GM19467 (cell line): ENCODE measurements around the gene MAST2.

Source experiments
- ATAC-seq: cut with Tn5 transposase; IDR thresholded peaks from one replicate; pipeline ENCODE4 v1.9.1; 2021; ENCODE audit warnings: mild to moderate bottlenecking, moderate library complexity; ENCODE audit not compliant: unreplicated experiment

The MAST2 gene

GRCh38 chr1:46013581-46013980 lies 210.2 kb downstream of the MAST2 start:
- ATAC-seq, result no peak

GRCh38 chr1:46017876-46018503 lies 214.6 kb downstream of the MAST2 start:
- no peak for ATAC-seq

- ATAC-seq, result no peak
These were observed 215.9 kb downstream of the MAST2 start for GRCh38 chr1:46019348-46019747.

- no peak for ATAC-seq
These were observed 216.6 kb downstream of the MAST2 start for GRCh38 chr1:46020010-46020409.

GRCh38 chr1:46021046-46021996 lies 217.9 kb downstream of the MAST2 start:
- no peak for ATAC-seq

GRCh38 chr1:46026531-46026930 lies 223.1 kb downstream of the MAST2 start:
- no peak for ATAC-seq

- no peak for ATAC-seq
These were observed 224.6 kb downstream of the MAST2 start for GRCh38 chr1:46027788-46028573.

- ATAC-seq, result no peak
These were observed 226.9 kb downstream of the MAST2 start for GRCh38 chr1:46030074-46030870.

GRCh38 chr1:46030876-46031660 lies 227.7 kb downstream of the MAST2 start:
- ATAC-seq, result no peak

- no peak for ATAC-seq
These were observed 231.4 kb downstream of the MAST2 start for GRCh38 chr1:46034601-46035516.

GRCh38 chr1:46036894-46037839 lies 233.8 kb downstream of the MAST2 start:
- no peak for ATAC-seq

GRCh38 chr1:46039571-46040052 lies 236.2 kb downstream of the MAST2 start:
- ATAC-seq, result no peak

GRCh38 chr1:46041551-46041950 lies 238.1 kb downstream of the MAST2 start:
- no peak for ATAC-seq

GRCh38 chr1:46041974-46042373 lies 238.6 kb downstream of the MAST2 start:
- no peak for ATAC-seq

GRCh38 chr1:46043458-46044017 lies 240.1 kb downstream of the MAST2 start:
- ATAC-seq, result peak; percentile 88

- no peak for ATAC-seq
These were observed 240.7 kb downstream of the MAST2 start for GRCh38 chr1:46044116-46044515.

GRCh38 chr1:46053734-46054133 lies 250.3 kb downstream of the MAST2 start:
- no peak for ATAC-seq
